ENCODE data around the gene KDR.

The KDR gene

GRCh38 chr4:55161739-55162138, 36.3 kb upstream of the KDR start:
- TF ChIP-seq, protein P1, sequence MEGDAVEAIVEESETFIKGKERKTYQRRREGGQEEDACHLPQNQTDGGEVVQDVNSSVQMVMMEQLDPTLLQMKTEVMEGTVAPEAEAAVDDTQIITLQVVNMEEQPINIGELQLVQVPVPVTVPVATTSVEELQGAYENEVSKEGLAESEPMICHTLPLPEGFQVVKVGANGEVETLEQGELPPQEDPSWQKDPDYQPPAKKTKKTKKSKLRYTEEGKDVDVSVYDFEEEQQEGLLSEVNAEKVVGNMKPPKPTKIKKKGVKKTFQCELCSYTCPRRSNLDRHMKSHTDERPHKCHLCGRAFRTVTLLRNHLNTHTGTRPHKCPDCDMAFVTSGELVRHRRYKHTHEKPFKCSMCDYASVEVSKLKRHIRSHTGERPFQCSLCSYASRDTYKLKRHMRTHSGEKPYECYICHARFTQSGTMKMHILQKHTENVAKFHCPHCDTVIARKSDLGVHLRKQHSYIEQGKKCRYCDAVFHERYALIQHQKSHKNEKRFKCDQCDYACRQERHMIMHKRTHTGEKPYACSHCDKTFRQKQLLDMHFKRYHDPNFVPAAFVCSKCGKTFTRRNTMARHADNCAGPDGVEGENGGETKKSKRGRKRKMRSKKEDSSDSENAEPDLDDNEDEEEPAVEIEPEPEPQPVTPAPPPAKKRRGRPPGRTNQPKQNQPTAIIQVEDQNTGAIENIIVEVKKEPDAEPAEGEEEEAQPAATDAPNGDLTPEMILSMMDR (IDR thresholded peaks at IDR 0.05; ENCODE audit: insufficient read depth, low read depth, low read length, missing control alignments) = no peak
- H3K4me3 ChIP-seq (ENCODE audit: low read depth, low read length) = no peak overlapping the region
- no peak for DNase-seq (ENCODE audit: low read depth)

DNA sequence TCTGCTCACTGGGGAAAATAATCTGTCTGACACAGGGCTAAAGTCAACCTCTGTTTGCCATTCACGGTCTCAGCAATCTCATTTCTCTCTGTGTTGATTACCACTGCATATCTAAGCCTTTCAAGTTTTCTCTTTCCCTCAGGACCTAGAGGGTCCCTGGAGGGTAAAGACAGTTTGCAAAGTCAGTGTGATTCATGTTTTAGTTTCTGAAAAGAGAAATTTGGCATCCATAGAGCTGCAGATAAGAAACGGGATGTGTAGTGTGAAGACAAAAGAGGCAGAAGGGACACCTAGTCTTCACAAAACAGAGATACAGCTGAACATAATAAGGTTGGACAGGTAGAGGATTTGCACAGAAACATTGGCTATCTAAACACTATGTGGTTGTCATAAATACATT, 34.5 kb upstream of the KDR start:
- no peak overlapping the region for H3K4me3 ChIP-seq (ENCODE audit: low read depth, low read length)
- DNase-seq (ENCODE audit: low read depth) = no peak
- TF ChIP-seq, protein P1 (IDR thresholded peaks at IDR 0.05; ENCODE audit: insufficient read depth, low read depth, low read length, missing control alignments) = no peak

DNA sequence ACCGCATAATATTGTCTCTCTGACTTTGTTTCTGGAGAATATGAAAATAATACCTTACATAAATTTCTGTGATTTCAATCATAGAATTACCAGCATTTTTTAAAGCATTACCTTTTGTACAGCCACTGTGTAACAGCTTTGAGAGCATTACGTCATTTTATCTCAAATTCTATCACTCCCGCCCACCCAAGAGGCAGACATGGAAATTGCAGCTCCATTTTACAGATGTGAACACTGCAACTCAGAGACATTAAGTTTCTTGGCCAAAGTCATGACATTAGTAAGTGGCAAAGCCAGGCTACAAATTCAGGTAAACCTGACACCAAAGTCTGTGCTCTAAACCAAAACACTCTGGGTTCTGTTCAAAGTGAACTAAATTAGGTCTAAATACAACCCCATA, 33.6 kb upstream of the KDR start:
- TF ChIP-seq, protein P1 (IDR thresholded peaks at IDR 0.05; ENCODE audit: insufficient read depth, low read depth, low read length, missing control alignments) = no peak
- DNase-seq (ENCODE audit: low read depth) = no peak
- no peak overlapping the region for H3K4me3 ChIP-seq (ENCODE audit: low read depth, low read length)

DNA sequence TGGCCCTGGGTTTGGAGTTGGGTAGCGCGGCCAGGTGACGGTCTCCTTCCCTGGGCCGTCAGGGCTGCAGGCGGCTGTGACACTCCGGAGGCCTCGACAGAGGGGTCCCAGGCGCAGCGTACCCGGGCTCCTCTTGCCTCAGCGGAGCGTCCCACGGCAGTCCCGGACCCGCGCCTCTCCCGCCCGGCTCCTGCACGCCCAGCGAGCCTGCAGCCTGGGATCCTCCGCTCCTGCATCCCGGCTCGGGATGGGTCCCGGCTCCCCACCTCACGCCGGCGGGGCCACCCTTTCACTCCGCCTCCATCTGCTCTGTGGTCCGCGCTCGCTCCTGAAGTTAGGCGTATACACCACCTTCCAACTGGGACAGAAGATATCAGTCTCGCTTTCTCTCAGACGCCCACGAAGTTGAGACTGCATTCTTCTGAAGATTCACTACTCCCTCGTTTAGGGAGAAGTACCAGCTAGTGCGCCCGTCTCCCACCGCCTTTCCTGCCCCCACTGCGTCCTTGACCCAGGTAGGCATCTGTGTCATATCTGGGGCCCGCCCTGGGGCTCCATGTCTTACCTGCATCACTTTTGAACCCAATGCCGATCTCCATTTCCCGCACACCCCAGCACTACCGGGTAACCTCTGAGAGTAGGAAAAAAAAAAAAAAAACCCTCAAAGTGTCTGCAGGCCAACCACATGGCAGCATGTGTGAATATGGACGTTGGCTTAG, 32.3 kb upstream of the KDR start:
- TF ChIP-seq, protein P1 (IDR thresholded peaks at IDR 0.05; ENCODE audit: insufficient read depth, low read depth, low read length, missing control alignments) = no peak
- no peak for DNase-seq (ENCODE audit: low read depth)
- no peak overlapping the region for H3K4me3 ChIP-seq (ENCODE audit: low read depth, low read length)

GRCh38 chr4:55154933-55155332, 29.5 kb upstream of the KDR start:
- TF ChIP-seq, protein P1 (IDR thresholded peaks at IDR 0.05; ENCODE audit: insufficient read depth, low read depth, low read length, missing control alignments) = no peak
- H3K4me3 ChIP-seq (ENCODE audit: low read depth, low read length) = no peak overlapping the region
- DNase-seq (ENCODE audit: low read depth) = no peak

GRCh38 chr4:55154290-55154880, 29.0 kb upstream of the KDR start:
- H3K4me3 ChIP-seq (ENCODE audit: low read depth, low read length) = no peak overlapping the region
- DNase-seq (ENCODE audit: low read depth) = no peak
- TF ChIP-seq, protein P1 (IDR thresholded peaks at IDR 0.05; ENCODE audit: insufficient read depth, low read depth, low read length, missing control alignments) = no peak

- H3K4me3 ChIP-seq (ENCODE audit: low read depth, low read length) = no peak overlapping the region
- DNase-seq (ENCODE audit: low read depth) = no peak
- TF ChIP-seq, protein P1 (IDR thresholded peaks at IDR 0.05; ENCODE audit: insufficient read depth, low read depth, low read length, missing control alignments) = no peak
Measured at GRCh38 chr4:55143858-55144257, 18.5 kb upstream of the KDR start.
